A673 (cell line): ENCODE results near the gene L3MBTL1. TPM values are rescaled to one million over a fixed set of nuclear protein-coding genes. Genes with fewer than 3 reads are reported as not detected.

Source experiments
- BruUV-seq: library from RNA; stranded (reverse); fragments of 400-500 nt; replicated peaks from 2 replicates; lab custom pipeline; 2021; lab: Mats Ljungman, UMichigan
- CTCF ChIA-PET: fragments of 300-600 bp; sonication (Branson Sonifier 250); formaldehyde crosslinking; loops from one replicate; lab custom pipeline; 2022; ENCODE audit warnings: antibody characterized with exemption; lab: Charles Lee
- POLR2A ChIA-PET: fragments of 300-600 bp; sonication (Branson Sonifier 250); formaldehyde crosslinking; loops from one replicate; lab custom pipeline; 2022; ENCODE audit warnings: antibody characterized with exemption; ENCODE audit not compliant: low non-redundant PET; lab: Charles Lee
- DNase-seq: peaks from one replicate; pipeline ENCODE4 v3.0.0-alpha.2; 2015; ENCODE audit warnings: low spot score
- H3K27ac ChIP-seq: fragments of 200-600 bp; sonication (generic); 2 replicates; pipeline ENCODE4 v1.5.1; 2016; ENCODE audit warnings: mixed run types, low read depth, mild to moderate bottlenecking, mixed read lengths, antibody characterized with exemption, low read length; ENCODE audit not compliant: poor library complexity, severe bottlenecking
- H3K27me3 ChIP-seq: fragments of 200-600 bp; sonication (generic); replicated peaks from 2 replicates; pipeline ENCODE4 v1.6.1; 2017; ENCODE audit warnings: mixed run types, low read depth, mild to moderate bottlenecking, mixed read lengths, antibody characterized with exemption, low read length; ENCODE audit not compliant: insufficient read depth, poor library complexity
- H3K36me3 ChIP-seq: fragments of 200-600 bp; sonication (generic); 2 replicates; pipeline ENCODE4 v1.6.1; 2016; ENCODE audit warnings: mixed run types, mild to moderate bottlenecking, mixed read lengths, antibody characterized with exemption, low read length; ENCODE audit not compliant: insufficient read depth, poor library complexity, severe bottlenecking
- H3K4me1 ChIP-seq: fragments of 200-600 bp; sonication (generic); 2 replicates; pipeline ENCODE4 v1.6.1; 2017; ENCODE audit warnings: mixed run types, mild to moderate bottlenecking, mixed read lengths, antibody characterized with exemption, low read length; ENCODE audit not compliant: insufficient read depth, poor library complexity, severe bottlenecking
- H3K4me3 ChIP-seq: fragments of 200-600 bp; sonication (generic); 2 replicates; pipeline ENCODE4 v1.5.1; 2016; ENCODE audit warnings: low read depth, mixed run types, mild to moderate bottlenecking, mixed read lengths, low read length; ENCODE audit not compliant: poor library complexity, severe bottlenecking
- H3K9me3 ChIP-seq: fragments of 200-600 bp; sonication (generic); 2 replicates; pipeline ENCODE4 v1.6.1; 2016; ENCODE audit warnings: mixed run types, low read depth, mild to moderate bottlenecking, mixed read lengths, antibody characterized with exemption, low read length; ENCODE audit not compliant: poor library complexity, severe bottlenecking
- CTCF ChIP-seq: fragments of 300-800, 200-600 bp; sonication (generic); conservative IDR thresholded peaks from 2 replicates; pipeline ENCODE4 v1.5.1; 2017; ENCODE audit warnings: low read depth, mild to moderate bottlenecking, antibody characterized with exemption, low read length, moderate library complexity, mixed read lengths
- EZH2 ChIP-seq: fragments of 200-600 bp; sonication (generic); IDR thresholded peaks from 2 replicates; pipeline ENCODE4 v1.6.1; 2017; ENCODE audit warnings: borderline replicate concordance, low read depth, mild to moderate bottlenecking, mixed read lengths, antibody characterized with exemption, low read length; ENCODE audit not compliant: poor library complexity, severe bottlenecking
- intact Hi-C: fragments of 100-400 bp; cut with micrococcal nuclease; formaldehyde crosslinking; loops from one replicate; pipeline ENCODE4 v1.10.0; 2022; ENCODE audit not compliant: unreplicated experiment
- total RNA-seq: library from RNA; stranded (reverse); gene quantifications from 2 replicates; pipeline ENCODE4 v1.2.3, GENCODE V29; 2021

L3MBTL1 gene
- total RNA-seq, 1 experiment from 2014 or later, result 8.1 TPM

GRCh38 chr20:43516251-43516824 lies 8.8 kb downstream of the L3MBTL1 start:
- intact Hi-C loops, result no loop called here
- no peaks in the 10 kb centered on the region for H3K27me3 ChIP-seq
- H3K4me1 ChIP-seq, result no peaks in the 10 kb centered on the region
- POLR2A ChIA-PET, result no interaction called here
- H3K4me3 ChIP-seq, result no peak overlapping the region
- H3K36me3 ChIP-seq, result no peaks in the 10 kb centered on the region
- CTCF ChIA-PET, result interaction anchor here (0.7 kb wide), 1 partner anchor 22 kb away, joined by 3 read pairs; no protein-coding TSS in a partner anchor
- BruUV-seq, result TSS peak; percentile 30
- H3K9me3 ChIP-seq, result no peaks in the 10 kb centered on the region
- DNase-seq, result no peak
- TF ChIP-seq CTCF (no peak), EZH2 (no peak)
- no peak overlapping the region for H3K27ac ChIP-seq

DNA sequence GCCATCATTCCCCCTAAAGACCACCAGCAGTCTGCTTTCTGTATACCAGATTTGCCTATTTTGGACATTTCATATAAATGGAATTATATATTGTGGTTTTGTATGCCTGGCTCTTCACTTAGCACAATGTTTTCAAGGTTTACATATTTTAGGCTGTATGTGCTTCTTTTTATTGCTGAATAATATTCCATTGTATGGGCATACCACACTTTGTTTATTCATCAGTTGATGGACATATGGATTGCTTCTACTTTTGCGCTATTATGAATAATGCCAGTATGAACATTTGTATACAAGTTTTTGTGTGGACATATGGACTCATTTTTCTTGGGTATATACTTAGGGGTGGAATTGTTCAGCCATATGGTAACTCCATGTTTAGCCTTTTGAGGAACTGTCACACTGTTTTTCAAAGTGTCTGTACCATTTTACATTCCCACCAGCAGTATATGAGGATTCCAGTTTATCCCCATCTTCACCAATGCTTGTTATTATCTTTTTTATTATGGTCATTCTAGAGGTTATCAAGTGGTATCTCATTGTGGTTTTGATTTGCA lies 12.7 kb downstream of the L3MBTL1 start:
- no peak for TF ChIP-seq EZH2
- TF ChIP-seq CTCF, result no peak
- Histone ChIP-seq H3K27me3 (no peaks in the 10 kb centered on the region), H3K27ac (no peak overlapping the region), H3K9me3 (no peaks in the 10 kb centered on the region), H3K4me3 (no peak overlapping the region), H3K36me3 (no peaks in the 10 kb centered on the region), H3K4me1 (no peaks in the 10 kb centered on the region)
- ChIA-PET CTCF (no interaction called here), POLR2A (no interaction called here)
- intact Hi-C loops, result no loop called here
- no peak for DNase-seq
- BruUV-seq, result no TSS peak

- no peaks in the 10 kb centered on the region for H3K36me3 ChIP-seq
- POLR2A ChIA-PET, result no interaction called here
- no peaks in the 10 kb centered on the region for H3K27me3 ChIP-seq
- H3K9me3 ChIP-seq, result no peaks in the 10 kb centered on the region
- no TSS peak for BruUV-seq
- no peak overlapping the region for H3K27ac ChIP-seq
- no peak for DNase-seq
- intact Hi-C loops, result no loop called here
- no peaks in the 10 kb centered on the region for H3K4me1 ChIP-seq
- no peak overlapping the region for H3K4me3 ChIP-seq
- TF ChIP-seq CTCF (no peak), EZH2 (no peak)
- CTCF ChIA-PET, result no interaction called here
Observed at GRCh38 chr20:43525021-43525420, 17.5 kb downstream of the L3MBTL1 start.
